Glutamatergic neuron (in vitro differentiated cells): ENCODE data around the gene FOXJ2. TPM values are rescaled to one million over a fixed set of nuclear protein-coding genes. Genes with fewer than 3 reads are reported as not detected.

Source experiments
- DNase-seq: peaks from one replicate; pipeline ENCODE4 v3.0.0; 2022
- H3K27ac Mint-ChIP-seq: one replicate; pipeline ENCODE4 v1.8.0; 2020; ENCODE audit warnings: mild to moderate bottlenecking, mixed read lengths, inconsistent platforms; ENCODE audit not compliant: unreplicated experiment
- H3K27me3 Mint-ChIP-seq: one replicate; pipeline ENCODE4 v1.8.0; 2020; ENCODE audit warnings: mild to moderate bottlenecking, moderate library complexity, mixed read lengths, inconsistent platforms; ENCODE audit not compliant: unreplicated experiment
- H3K36me3 Mint-ChIP-seq: one replicate; pipeline ENCODE4 v1.8.0; 2020; ENCODE audit warnings: mild to moderate bottlenecking, mixed read lengths, inconsistent platforms; ENCODE audit not compliant: unreplicated experiment
- H3K4me1 Mint-ChIP-seq: one replicate; pipeline ENCODE4 v1.8.0; 2020; ENCODE audit warnings: mild to moderate bottlenecking, low read depth, mixed read lengths, inconsistent platforms; ENCODE audit not compliant: unreplicated experiment
- H3K4me3 Mint-ChIP-seq: one replicate; pipeline ENCODE4 v1.8.0; 2020; ENCODE audit warnings: mild to moderate bottlenecking, mixed read lengths, inconsistent platforms; ENCODE audit not compliant: unreplicated experiment
- H3K9me3 Mint-ChIP-seq: one replicate; pipeline ENCODE4 v1.8.0; 2020; ENCODE audit warnings: mild to moderate bottlenecking, moderate library complexity, mixed read lengths, inconsistent platforms; ENCODE audit not compliant: unreplicated experiment
- CTCF ChIP-seq: fragments of 200-600 bp; sonication (generic); IDR thresholded peaks from one replicate; pipeline ENCODE4 v1.5.0; 2021; ENCODE audit not compliant: partially characterized antibody, unreplicated experiment
- total RNA-seq: library from RNA; stranded (reverse); fragmentation: NEBNext Ultra II Directional; extraction: Animal tissue kit (Norgen Biotek cat#: 25700); gene quantifications from one replicate; pipeline ENCODE4 v1.2.1, GENCODE V29; 2021; ENCODE audit not compliant: unreplicated experiment

Gene FOXJ2
- total RNA-seq, 1 donor from 2014 or later = 8.3 TPM

GRCh38 chr12:8054816-8055215 lies 22.3 kb downstream of the FOXJ2 start:
- no peak overlapping the region for H3K27ac Mint-ChIP-seq
- no peaks in the 10 kb centered on the region for H3K36me3 Mint-ChIP-seq

GRCh38 chr12:8057306-8057705 lies 24.8 kb downstream of the FOXJ2 start:
- Mint-ChIP-seq H3K27me3 (peaks cover 2% of the 10 kb centered on the region), H3K4me3 (no peak overlapping the region), H3K9me3 (peaks cover 2% of the 10 kb centered on the region), H3K27ac (no peak overlapping the region), H3K4me1 (peaks cover 9% of the 10 kb centered on the region), H3K36me3 (no peaks in the 10 kb centered on the region)
- no peak for DNase-seq
- TF ChIP-seq CTCF = no peak

More at GRCh38 chr12:8054816-8055215, 22.3 kb downstream of the FOXJ2 start:
- no peak for TF ChIP-seq CTCF
- H3K27me3 Mint-ChIP-seq = peaks cover 2% of the 10 kb centered on the region
- no peak for DNase-seq
- peaks cover 9% of the 10 kb centered on the region for H3K4me1 Mint-ChIP-seq
- H3K4me3 Mint-ChIP-seq = no peak overlapping the region
- peaks cover 3% of the 10 kb centered on the region for H3K9me3 Mint-ChIP-seq

GRCh38 chr12:8057839-8058238 lies 25.3 kb downstream of the FOXJ2 start:
- H3K4me1 Mint-ChIP-seq = peaks cover 6% of the 10 kb centered on the region
- peaks cover 2% of the 10 kb centered on the region for H3K27me3 Mint-ChIP-seq
- TF ChIP-seq CTCF = no peak
- no peak for DNase-seq
- no peaks in the 10 kb centered on the region for H3K36me3 Mint-ChIP-seq
- no peak overlapping the region for H3K27ac Mint-ChIP-seq
- no peaks in the 10 kb centered on the region for H3K9me3 Mint-ChIP-seq
- H3K4me3 Mint-ChIP-seq = no peak overlapping the region

GRCh38 chr12:8058506-8058905 lies 26.0 kb downstream of the FOXJ2 start:
- TF ChIP-seq CTCF = no peak
- Mint-ChIP-seq H3K9me3 (no peaks in the 10 kb centered on the region), H3K4me1 (peaks cover 6% of the 10 kb centered on the region), H3K27ac (no peak overlapping the region), H3K27me3 (peaks cover 2% of the 10 kb centered on the region), H3K4me3 (no peak overlapping the region), H3K36me3 (no peaks in the 10 kb centered on the region)
- DNase-seq = no peak

- Mint-ChIP-seq H3K27ac (no peak overlapping the region), H3K4me1 (no peaks in the 10 kb centered on the region), H3K27me3 (no peaks in the 10 kb centered on the region), H3K9me3 (peaks cover 1% of the 10 kb centered on the region), H3K4me3 (no peak overlapping the region), H3K36me3 (no peaks in the 10 kb centered on the region)
- TF ChIP-seq CTCF = no peak
- DNase-seq = no peak
Measured at GRCh38 chr12:8064131-8064530, 31.6 kb downstream of the FOXJ2 start.
